Suprapubic skin (tissue), 4 donors: ENCODE data around the gene CDC42SE2.

Experiments
- CTCF ChIP-seq, 2 donors: fragments of 200-600 bp in 1 of 2; fragments of 450-650 bp in 1 of 2; sonication (generic) in 1 of 2; IDR thresholded peaks; one replicate each; pipeline ENCODE4 v1.5.1; 2016 to 2019; ENCODE audit warnings: antibody characterized with exemption in 2 of 2, mild to moderate bottlenecking in 1 of 2, moderate library complexity in 1 of 2
- EP300 ChIP-seq: sonication (generic); formaldehyde crosslinking; IDR thresholded peaks from one replicate; pipeline ENCODE4 v1.6.1; 2017; ENCODE audit warnings: antibody characterized with exemption
- POLR2A ChIP-seq, 2 donors: fragments of 450-650 bp; IDR thresholded peaks; one replicate each; pipeline ENCODE4 v1.6.1; 2017; ENCODE audit warnings: antibody characterized with exemption in 2 of 2, mild to moderate bottlenecking in 2 of 2, moderate library complexity in 2 of 2
- POLR2AphosphoS5 ChIP-seq, 3 donors: sonication (generic); formaldehyde crosslinking; IDR thresholded peaks; one replicate each; pipeline ENCODE4 v1.6.1; 2017; ENCODE audit warnings: antibody characterized with exemption in 3 of 3

GRCh38 chr5:131355971-131356528 lies 92.2 kb downstream of the CDC42SE2 start:
- no peak for TF ChIP-seq CTCF (IDR thresholded peaks at IDR 0.05)
- TF ChIP-seq POLR2A (IDR thresholded peaks at IDR 0.05): no peak
- TF ChIP-seq EP300: no peak
- no peak for TF ChIP-seq POLR2AphosphoS5 (IDR thresholded peaks at IDR 0.05)
